ENCODE measurements around the gene KCNV2. TPM values are rescaled to one million over a fixed set of nuclear protein-coding genes. Genes with fewer than 3 reads are reported as not detected.
A peak's percentile ranks its signal among the peaks of the same experiment; 100 is the strongest.

The KCNV2 gene
- total and polyA plus RNA-seq, 2 donors (not counting 1 experiment from before 2014, with no cell fraction given), result not detected

DNA sequence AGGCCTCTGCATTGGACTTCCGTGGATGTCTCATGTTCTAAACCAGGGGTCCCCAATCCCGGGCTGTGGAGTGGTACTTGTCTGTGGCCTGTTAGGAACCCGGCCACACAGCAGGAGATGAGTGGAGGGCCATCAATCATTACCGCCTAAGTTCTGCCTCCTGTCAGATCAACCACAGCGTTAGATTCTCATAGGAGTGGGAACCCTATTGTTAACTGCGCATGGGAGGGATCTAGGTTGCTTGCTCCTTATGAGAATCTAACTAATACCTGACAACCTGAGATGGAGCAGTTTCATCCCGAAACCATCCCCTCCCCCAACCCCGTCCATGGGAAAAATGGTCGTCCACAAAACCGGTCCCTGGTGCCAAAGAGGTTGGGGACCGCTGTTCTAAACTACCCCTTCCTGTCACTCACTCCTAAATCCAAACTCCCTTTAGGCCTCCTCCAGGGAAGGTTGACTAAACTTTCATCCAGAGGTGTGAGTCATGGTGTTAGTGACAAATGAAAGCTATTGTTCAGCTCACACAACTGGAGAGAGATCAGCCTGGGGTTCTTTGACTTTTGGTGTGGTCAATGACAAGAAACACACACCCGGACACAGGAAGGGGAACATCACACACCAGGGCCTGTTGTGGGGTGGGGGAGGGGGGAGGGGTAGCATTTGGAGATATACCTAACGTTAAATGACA is 9.5 kb downstream of the KCNV2 start:
- no peaks in the 10 kb centered on the region for H4K20me1 ChIP-seq (ENCODE audit: control insufficient read depth, extremely low read depth, insufficient read depth, low read length)
- no peak overlapping the region for H2AFZ ChIP-seq (ENCODE audit: low read length)
- TF ChIP-seq EZH2 (IDR thresholded peaks at IDR 0.05; ENCODE audit: low read length, missing control alignments) (no peak), CTCF (conservative IDR thresholded peaks at IDR 0.05 in 1 of 2, IDR thresholded peaks at IDR 0.05 in 1 of 2; ENCODE audit: low read depth in 1 of 2, low read length in 2 of 2) (no peak)
- no peak overlapping the region for H3K9ac ChIP-seq (ENCODE audit: insufficient read depth, low read length)
- no peaks in the 10 kb centered on the region for H3K9me3 ChIP-seq (ENCODE audit: control insufficient read depth, insufficient read depth, low read depth, low read length)
- H3K27ac ChIP-seq (ENCODE audit: insufficient read depth, low read length), result no peak overlapping the region
- H3K4me2 ChIP-seq (ENCODE audit: extremely low read depth, insufficient read depth, low read length), result no peak overlapping the region
- DNase-seq (ENCODE audit: low read depth in 2 of 2), result peak in 1 of 2 donors; percentile 50
- H3K4me1 ChIP-seq (ENCODE audit: control insufficient read depth, extremely low read depth, insufficient read depth, low read length), result peaks cover 3% of the 10 kb centered on the region
- H3K27me3 ChIP-seq (ENCODE audit: control insufficient read depth, insufficient read depth, low read length), result no peaks in the 10 kb centered on the region
- H3K4me3 ChIP-seq (replicated peaks in 1 of 4; ENCODE audit: control extremely low read depth in 1 of 4, insufficient read depth in 1 of 4, low read depth in 3 of 4, low read length in 4 of 4), result no peak overlapping the region
- H3K79me2 ChIP-seq (ENCODE audit: control insufficient read depth, insufficient read depth, low read length), result no peaks in the 10 kb centered on the region
- H3K36me3 ChIP-seq (ENCODE audit: control insufficient read depth, insufficient read depth, low read length), result no peaks in the 10 kb centered on the region

GRCh38 chr9:2727374-2727773 is 10.1 kb downstream of the KCNV2 start:
- H2AFZ ChIP-seq (ENCODE audit: low read length), result no peak overlapping the region
- H3K27me3 ChIP-seq (ENCODE audit: control insufficient read depth, insufficient read depth, low read length), result no peaks in the 10 kb centered on the region
- TF ChIP-seq CTCF (conservative IDR thresholded peaks at IDR 0.05 in 1 of 2, IDR thresholded peaks at IDR 0.05 in 1 of 2; ENCODE audit: low read depth in 1 of 2, low read length in 2 of 2) (no peak), EZH2 (IDR thresholded peaks at IDR 0.05; ENCODE audit: low read length, missing control alignments) (no peak)
- no peak overlapping the region for H3K4me2 ChIP-seq (ENCODE audit: extremely low read depth, insufficient read depth, low read length)
- no peaks in the 10 kb centered on the region for H3K79me2 ChIP-seq (ENCODE audit: control insufficient read depth, insufficient read depth, low read length)
- no peaks in the 10 kb centered on the region for H4K20me1 ChIP-seq (ENCODE audit: control insufficient read depth, extremely low read depth, insufficient read depth, low read length)
- H3K36me3 ChIP-seq (ENCODE audit: control insufficient read depth, insufficient read depth, low read length), result no peaks in the 10 kb centered on the region
- no peaks in the 10 kb centered on the region for H3K9me3 ChIP-seq (ENCODE audit: control insufficient read depth, insufficient read depth, low read depth, low read length)
- H3K27ac ChIP-seq (ENCODE audit: insufficient read depth, low read length), result no peak overlapping the region
- DNase-seq (ENCODE audit: low read depth in 2 of 2), result no peak
- H3K4me3 ChIP-seq (replicated peaks in 1 of 4; ENCODE audit: control extremely low read depth in 1 of 4, insufficient read depth in 1 of 4, low read depth in 3 of 4, low read length in 4 of 4), result no peak overlapping the region
- no peak overlapping the region for H3K9ac ChIP-seq (ENCODE audit: insufficient read depth, low read length)
- peaks cover 3% of the 10 kb centered on the region for H3K4me1 ChIP-seq (ENCODE audit: control insufficient read depth, extremely low read depth, insufficient read depth, low read length)

- Histone ChIP-seq H3K9ac (ENCODE audit: insufficient read depth, low read length) (no peak overlapping the region), H2AFZ (ENCODE audit: low read length) (no peak overlapping the region), H3K4me1 (ENCODE audit: control insufficient read depth, extremely low read depth, insufficient read depth, low read length) (peaks cover 2% of the 10 kb centered on the region), H3K27ac (ENCODE audit: insufficient read depth, low read length) (no peak overlapping the region), H3K9me3 (ENCODE audit: control insufficient read depth, insufficient read depth, low read depth, low read length) (no peaks in the 10 kb centered on the region), H3K36me3 (ENCODE audit: control insufficient read depth, insufficient read depth, low read length) (no peaks in the 10 kb centered on the region), H3K4me3 (replicated peaks in 1 of 4; ENCODE audit: control extremely low read depth in 1 of 4, insufficient read depth in 1 of 4, low read depth in 3 of 4, low read length in 4 of 4) (no peak overlapping the region), H3K27me3 (ENCODE audit: control insufficient read depth, insufficient read depth, low read length) (no peaks in the 10 kb centered on the region), H4K20me1 (ENCODE audit: control insufficient read depth, extremely low read depth, insufficient read depth, low read length) (no peaks in the 10 kb centered on the region), H3K4me2 (ENCODE audit: extremely low read depth, insufficient read depth, low read length) (no peak overlapping the region), H3K79me2 (ENCODE audit: control insufficient read depth, insufficient read depth, low read length) (no peaks in the 10 kb centered on the region)
- TF ChIP-seq CTCF (conservative IDR thresholded peaks at IDR 0.05 in 1 of 2, IDR thresholded peaks at IDR 0.05 in 1 of 2; ENCODE audit: low read depth in 1 of 2, low read length in 2 of 2) (peak; percentile 76 to 86), EZH2 (IDR thresholded peaks at IDR 0.05; ENCODE audit: low read length, missing control alignments) (no peak)
- DNase-seq (ENCODE audit: low read depth in 2 of 2), result peak; percentile 52 to 80
These were observed 10.8 kb downstream of the KCNV2 start for GRCh38 chr9:2727966-2728613.
